Right hindlimb (tissue), 1 donor: Measurements from ENCODE around the gene PHF21A.

Source experiments
- DNase-seq: peaks from one replicate; pipeline ENCODE4 v3.0.0-alpha.2; 2018

PHF21A gene

DNA sequence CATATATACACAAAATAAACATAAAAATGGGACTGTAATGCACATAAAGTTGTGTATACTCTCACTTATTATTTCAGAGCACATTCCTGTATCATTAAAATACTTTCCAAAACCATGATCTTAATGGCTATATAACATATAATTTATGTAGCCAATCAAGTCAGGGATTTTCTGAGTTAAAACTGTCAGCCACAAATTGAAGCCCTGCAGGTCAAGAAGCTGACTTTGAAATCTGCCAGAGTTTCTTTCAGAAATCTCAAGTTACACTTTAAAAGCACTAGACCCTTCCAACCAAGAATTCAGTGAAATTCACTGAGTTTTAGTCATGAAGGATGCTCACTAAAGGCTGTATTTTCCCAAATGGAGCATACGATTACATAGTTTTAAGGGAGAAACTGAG, 47.6 kb downstream of the PHF21A start:
- DNase-seq: no peak

- DNase-seq: peak; percentile 33
These were observed 48.9 kb downstream of the PHF21A start for GRCh38 chr11:46072172-46072964.

DNA sequence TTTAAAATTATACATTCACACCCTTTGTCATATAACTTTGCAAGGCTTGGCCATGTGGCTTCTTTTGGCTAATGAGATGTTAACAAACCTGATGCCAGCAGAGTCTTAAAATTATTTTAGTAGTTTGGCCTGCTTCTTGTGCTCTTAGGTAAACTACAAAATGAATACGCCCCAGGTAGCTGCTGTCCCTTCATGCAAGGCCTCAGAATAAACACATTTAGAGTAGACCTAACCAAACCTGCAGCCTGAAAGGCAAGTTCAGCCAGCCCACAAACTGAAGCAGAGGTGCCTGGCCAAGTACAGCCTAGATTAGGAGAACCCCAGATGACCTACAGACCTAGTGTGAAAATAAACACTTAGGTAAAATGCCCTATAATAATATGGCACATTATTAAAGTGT, 50.2 kb downstream of the PHF21A start:
- DNase-seq: no peak

DNA sequence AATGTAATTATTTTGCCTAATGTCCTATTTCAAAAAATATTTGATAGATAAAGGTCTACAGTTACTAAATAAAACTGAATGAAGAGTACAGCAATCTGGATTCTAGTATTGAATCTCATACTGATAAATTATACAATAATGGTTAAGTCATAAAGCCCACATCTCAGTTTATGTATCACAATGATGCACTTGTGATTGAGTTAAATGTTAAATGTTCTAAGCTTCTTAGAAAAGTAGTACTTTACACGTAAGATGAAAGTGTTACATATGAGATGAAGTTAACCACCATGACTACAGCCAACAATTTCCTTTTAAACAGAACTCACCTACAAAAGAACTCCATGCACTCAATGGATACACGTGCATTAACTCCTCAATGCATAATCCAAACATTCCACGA, 51.7 kb downstream of the PHF21A start:
- DNase-seq: no peak

DNA sequence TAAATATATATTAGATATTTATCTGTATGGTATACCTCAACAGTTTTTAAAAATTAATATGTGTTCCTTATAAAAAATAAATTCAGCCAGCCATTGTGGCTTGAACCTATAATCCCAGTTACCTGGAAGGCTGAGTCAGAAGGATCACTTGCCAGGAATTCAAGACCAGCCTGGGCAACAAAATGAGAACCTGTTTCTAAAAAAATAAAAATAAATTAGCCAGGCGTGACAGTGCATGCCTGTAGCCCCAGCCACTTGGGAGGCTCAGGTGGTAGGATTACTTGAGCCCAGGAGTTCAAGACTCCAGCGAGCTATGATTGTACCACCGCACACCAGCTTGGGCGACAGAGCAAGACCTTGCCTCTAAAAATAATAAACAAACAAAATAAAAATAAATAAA, 54.9 kb downstream of the PHF21A start:
- DNase-seq: no peak

DNA sequence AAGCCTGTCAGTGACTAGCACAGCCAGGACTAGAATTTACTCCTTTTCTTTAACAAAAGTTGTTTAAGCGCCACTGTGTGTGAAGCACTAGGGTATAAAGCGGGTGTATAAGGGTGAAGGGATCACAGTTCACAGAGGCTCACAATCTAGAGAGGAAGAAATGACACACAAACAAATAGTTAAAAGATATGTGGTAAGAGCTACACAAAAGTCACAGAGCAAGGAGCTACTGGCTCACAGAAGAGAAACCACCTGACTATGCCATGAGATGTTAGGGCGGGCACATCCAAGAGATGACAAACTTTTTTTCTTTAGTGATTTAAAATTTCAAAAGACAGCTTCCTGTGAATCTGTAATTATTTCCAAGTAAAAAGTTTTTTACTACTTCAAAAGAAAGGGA, 55.6 kb downstream of the PHF21A start:
- no peak for DNase-seq

DNA sequence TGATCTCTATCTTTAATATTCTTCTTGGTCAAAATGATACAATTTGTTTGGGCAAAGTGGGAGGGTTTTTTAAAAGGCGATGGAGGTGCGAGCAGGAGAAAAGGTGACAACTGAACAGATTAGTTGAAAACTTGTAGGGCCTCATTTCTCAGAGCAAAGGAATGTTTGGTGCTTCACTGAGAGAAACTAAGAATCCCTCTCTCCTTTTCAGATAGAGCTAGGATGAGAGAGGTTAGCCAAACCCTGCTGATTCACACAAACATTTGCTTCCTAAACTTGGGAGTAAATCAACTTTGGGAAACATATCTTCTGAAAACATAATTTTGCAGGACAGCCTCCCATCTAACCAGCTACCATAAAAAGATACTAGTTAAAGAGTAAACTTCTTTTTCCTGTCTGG, 57.0 kb downstream of the PHF21A start:
- DNase-seq: no peak

- DNase-seq: no peak
These were observed 58.1 kb downstream of the PHF21A start for GRCh38 chr11:46063138-46063537.

DNA sequence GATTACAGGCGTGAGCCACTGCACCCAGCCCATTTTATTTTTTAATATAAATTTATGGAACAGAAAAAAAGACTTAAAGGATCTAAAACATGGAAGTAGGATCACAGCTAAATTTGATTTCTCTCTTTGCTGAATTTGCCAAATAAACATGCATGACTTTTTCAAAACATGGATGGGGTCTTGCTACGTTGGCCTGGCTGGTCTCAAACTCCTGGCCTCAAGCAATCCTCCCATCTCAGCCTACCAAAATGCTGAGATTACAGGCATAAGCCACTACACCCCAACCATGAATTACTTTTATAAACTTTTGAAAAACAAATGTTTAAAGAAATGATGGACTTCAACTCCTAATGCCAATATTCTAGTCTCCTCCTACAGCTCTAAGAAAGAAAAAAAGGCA, 61.2 kb downstream of the PHF21A start:
- DNase-seq: no peak

GRCh38 chr11:46057489-46057888, 63.8 kb downstream of the PHF21A start:
- no peak for DNase-seq

- DNase-seq: no peak
These were observed 65.9 kb downstream of the PHF21A start for GRCh38 chr11:46055371-46055770.

DNA sequence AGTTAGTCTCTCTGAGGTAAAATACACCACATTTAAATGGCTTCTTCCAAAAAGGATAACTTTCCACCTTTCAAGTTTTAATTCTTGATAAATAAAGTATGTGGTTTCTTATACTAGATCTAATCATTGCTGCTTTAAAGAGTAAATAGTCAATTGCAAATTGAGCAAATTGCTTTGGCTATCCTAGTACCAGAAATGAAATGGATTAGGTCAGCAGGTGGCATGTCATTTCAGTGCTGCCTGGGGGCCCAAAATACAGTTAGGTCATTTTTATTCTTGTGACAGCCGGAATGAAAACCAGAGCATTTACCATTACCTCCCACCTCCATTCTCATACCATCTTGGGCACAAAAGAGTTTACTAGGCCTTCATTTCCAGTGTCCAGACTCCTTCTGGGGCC, 70.2 kb downstream of the PHF21A start:
- DNase-seq: no peak

DNA sequence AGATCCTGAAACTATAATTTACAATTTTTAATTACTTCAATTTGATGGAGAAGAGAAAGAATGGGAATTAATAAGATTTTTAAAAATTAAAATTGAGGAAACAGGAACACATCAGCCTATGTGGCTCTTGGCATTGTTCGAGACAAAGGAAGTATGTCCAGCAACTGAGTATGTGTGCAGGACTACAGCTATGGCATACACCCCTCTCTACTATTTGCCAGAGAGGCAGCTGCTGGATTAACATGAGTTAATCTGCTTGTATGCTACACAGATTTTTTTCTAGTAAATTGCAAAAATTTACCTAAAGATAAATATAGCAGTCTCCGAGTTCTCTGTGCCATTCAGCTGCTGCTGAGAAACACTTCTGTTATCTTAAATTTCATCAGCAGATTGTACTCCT, 70.6 kb downstream of the PHF21A start:
- no peak for DNase-seq

- peak; percentile 50 for DNase-seq
These were observed 71.2 kb downstream of the PHF21A start for GRCh38 chr11:46050003-46050461.

DNA sequence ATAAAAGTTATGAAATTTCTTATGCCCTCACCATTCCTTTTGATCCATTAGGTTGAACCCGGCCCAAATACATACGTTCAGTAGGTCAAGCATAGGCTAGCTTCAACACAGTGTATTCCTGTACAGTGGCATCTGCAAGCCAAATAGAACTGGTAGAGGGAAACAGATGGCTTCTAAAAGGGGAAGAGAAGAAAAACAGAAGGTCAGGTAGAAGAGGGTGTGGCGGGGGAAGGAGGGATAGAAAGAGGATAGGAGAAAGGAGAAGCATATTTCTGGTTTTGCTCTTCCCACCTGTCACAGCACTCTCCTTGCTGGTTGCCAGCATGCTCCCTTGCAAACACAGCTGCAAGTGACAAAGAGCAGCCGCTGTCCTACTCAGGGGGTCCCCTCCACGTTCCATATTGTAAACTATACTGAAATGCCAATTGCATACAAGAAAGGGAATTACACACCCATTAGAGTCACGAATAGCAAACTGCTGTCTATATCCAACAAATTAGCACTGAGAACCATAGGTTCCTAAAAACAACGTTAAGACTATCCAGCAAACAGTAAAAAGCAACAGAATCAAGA, 71.8 kb downstream of the PHF21A start:
- DNase-seq: peak; percentile 34

DNA sequence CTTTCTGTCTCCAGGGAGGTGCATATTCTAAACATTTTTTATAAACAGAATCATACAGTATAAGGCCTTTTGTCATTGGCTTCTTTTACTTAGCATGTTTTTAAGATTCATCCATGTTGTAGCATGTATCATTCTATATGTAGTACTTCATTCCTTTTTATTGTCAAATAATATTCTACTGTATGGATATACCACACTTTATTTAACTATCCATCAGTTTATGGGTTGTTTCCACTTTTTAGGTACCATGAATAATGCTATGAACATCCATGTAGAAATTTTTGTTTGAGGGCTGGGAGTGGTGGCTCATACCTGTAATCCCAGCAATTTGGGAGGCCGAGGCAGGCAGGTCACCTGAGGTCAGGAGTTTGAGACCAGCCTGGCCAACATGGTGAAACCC, 73.1 kb downstream of the PHF21A start:
- DNase-seq: no peak

GRCh38 chr11:46047520-46047919, 73.7 kb downstream of the PHF21A start:
- DNase-seq: no peak

DNA sequence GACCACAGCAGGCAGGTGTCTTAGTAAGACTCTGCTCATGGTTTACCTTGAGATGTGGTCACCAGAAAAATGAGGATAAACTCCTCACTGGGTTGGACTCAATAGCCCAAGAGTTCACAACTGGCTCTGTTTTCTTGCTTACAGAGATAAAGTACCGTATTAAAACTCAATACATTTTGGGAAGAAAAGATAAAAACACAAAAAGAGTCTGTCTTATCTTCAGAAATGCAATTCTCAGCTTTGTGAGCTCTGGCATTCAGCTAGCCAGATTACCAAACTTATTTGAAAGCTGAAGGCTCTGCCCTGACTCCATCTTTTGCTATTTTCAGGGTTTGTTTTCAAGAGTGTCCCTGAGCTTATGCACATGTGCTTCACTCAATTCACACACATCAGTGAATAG, 75.4 kb downstream of the PHF21A start:
- DNase-seq: no peak

GRCh38 chr11:46044601-46045000, 76.7 kb downstream of the PHF21A start:
- no peak for DNase-seq

DNA sequence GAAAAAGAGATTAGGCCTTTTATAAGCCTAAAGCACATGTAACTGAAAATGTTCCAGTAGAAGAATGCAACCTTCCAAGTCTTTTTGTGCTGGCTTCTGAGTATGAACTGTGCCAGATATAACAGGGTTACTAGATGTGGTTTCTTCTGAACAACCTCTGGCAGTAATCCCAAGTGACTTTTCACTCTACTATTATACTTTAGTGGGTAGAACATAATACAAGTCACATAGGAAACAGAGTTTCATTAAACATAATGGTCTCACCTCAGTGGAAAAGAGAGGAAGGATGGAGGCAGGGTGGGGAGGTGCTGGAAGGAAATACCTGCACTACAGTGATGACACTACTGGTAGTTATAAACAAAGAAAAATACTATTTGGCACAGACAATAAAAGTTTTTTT, 81.3 kb downstream of the PHF21A start:
- DNase-seq: no peak

- DNase-seq: no peak
These were observed 82.7 kb downstream of the PHF21A start for GRCh38 chr11:46038529-46038928.

- DNase-seq: no peak
These were observed 84.3 kb downstream of the PHF21A start for GRCh38 chr11:46036969-46037368.

- DNase-seq: no peak
These were observed 85.2 kb downstream of the PHF21A start for GRCh38 chr11:46036009-46036408.

DNA sequence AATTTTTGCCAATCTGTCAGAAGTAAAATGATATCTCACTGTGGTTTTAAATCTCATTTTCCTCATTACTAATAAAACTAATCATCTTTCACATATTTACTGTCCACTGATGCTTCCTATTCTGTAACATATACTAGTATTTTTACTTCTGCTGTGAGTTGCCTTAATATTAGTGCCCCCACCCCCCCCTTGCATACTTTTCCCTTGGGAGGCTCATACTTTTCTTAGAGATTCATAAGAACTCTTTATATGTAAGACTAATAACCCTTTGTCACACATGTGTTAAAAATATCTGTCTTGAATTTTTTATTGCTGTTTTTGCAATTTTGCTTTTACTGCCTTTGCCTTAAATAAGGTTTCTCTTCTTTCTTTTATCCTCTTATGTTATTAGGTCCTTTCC, 87.2 kb downstream of the PHF21A start:
- DNase-seq: no peak
